ENCODE results near the gene LIME1.
A peak's percentile ranks its signal among the peaks of the same experiment; 100 is the strongest.

LIME1 gene

DNA sequence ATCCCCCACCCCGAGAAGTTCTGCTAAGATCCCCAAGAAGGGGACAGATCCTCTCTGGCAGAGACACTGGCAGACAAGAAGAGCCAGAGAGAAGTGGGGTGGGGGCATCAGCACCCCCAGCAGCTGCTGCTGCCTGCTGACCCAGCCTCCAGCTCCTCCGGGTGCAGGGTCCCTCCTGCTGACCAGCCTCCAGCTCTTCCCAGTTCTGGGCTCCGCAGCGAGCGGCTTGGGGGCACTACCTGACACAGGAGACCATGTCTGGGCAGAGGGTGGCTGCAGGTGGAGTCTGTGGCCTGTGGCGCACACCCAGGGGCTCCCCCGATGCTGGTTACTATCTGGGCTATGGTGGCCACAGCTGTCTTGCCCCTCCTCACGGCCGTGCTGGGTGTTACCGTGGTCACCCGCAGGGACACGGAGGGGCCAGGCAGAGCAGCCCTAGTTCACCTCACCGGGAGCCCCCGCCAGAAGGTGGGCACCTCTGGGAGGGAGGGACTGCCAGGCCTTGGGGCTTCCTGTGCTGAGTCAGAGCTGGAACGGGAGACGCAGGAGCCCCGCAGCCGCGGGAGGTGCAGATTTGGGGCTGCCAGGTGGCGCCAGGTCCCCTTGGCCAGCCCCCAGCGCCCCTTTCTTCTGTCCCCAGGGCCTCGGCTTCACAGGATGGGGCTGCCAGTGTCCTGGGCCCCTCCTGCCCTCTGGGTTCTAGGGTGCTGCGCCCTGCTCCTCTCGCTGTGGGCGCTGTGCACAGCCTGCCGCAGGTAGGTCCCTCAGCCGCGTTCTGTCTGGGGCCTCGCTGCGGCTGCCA lies 630 bp downstream of the LIME1 start:
- peak; percentile 70 for FAIRE-seq
- DNase-seq (ENCODE audit: insufficient read length, low spot score) = no peak

DNA sequence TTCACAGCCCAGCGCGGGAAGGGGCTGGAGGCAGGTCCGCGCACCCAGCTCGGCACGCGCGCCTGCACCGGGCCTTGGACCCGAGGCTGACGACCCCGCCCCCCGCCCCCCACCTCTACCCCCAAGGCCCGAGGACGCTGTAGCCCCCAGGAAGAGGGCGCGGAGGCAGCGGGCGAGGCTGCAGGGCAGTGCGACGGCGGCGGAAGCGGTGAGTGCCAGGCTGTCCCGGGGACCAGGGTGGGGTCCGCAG lies 1.2 kb downstream of the LIME1 start:
- FAIRE-seq (no peak), DNase-seq (ENCODE audit: insufficient read length, low spot score) (no peak)

DNA sequence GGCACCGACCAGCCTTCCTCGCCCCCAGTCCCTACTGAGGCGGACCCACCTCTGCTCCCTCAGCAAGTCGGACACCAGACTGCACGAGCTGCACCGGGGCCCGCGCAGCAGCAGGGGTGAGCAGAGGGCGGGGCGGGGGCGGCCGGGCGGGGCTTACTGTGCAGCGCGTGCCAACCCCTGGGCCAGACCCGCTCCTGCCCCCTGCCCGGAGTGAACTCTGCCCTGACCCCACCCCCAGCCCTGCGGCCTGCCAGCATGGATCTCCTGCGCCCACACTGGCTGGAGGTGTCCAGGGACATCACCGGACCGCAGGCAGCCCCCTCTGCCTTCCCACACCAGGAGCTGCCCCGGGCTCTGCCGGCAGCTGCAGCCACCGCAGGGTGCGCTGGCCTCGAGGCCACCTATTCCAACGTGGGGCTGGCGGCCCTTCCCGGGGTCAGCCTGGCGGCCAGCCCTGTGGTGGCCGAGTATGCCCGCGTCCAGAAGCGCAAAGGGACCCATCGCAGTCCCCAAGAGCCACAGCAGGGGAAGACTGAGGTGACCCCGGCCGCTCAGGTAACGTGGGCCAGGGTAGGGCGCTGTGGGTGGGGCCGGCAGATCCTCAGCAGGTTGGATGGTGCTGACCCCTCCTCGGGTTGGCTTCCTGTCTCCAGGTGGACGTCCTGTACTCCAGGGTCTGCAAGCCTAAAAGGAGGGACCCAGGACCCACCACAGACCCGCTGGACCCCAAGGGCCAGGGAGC lies 1.7 kb downstream of the LIME1 start:
- DNase-seq (ENCODE audit: insufficient read length, low spot score) = no peak
- peak; percentile 26 for FAIRE-seq

DNA sequence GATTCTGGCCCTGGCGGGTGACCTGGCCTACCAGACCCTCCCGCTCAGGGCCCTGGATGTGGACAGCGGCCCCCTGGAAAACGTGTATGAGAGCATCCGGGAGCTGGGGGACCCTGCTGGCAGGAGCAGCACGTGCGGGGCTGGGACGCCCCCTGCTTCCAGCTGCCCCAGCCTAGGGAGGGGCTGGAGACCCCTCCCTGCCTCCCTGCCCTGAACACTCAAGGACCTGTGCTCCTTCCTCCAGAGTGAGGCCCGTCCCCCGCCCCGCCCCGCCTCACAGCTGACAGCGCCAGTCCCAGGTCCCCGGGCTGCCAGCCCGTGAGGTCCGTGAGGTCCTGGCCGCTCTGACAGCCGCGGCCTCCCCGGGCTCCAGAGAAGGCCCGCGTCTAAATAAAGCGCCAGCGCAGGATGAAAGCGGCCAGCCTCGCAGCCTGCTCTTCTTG lies 2.2 kb downstream of the LIME1 start:
- FAIRE-seq = no peak
- DNase-seq (ENCODE audit: insufficient read length, low spot score) = no peak

DNA sequence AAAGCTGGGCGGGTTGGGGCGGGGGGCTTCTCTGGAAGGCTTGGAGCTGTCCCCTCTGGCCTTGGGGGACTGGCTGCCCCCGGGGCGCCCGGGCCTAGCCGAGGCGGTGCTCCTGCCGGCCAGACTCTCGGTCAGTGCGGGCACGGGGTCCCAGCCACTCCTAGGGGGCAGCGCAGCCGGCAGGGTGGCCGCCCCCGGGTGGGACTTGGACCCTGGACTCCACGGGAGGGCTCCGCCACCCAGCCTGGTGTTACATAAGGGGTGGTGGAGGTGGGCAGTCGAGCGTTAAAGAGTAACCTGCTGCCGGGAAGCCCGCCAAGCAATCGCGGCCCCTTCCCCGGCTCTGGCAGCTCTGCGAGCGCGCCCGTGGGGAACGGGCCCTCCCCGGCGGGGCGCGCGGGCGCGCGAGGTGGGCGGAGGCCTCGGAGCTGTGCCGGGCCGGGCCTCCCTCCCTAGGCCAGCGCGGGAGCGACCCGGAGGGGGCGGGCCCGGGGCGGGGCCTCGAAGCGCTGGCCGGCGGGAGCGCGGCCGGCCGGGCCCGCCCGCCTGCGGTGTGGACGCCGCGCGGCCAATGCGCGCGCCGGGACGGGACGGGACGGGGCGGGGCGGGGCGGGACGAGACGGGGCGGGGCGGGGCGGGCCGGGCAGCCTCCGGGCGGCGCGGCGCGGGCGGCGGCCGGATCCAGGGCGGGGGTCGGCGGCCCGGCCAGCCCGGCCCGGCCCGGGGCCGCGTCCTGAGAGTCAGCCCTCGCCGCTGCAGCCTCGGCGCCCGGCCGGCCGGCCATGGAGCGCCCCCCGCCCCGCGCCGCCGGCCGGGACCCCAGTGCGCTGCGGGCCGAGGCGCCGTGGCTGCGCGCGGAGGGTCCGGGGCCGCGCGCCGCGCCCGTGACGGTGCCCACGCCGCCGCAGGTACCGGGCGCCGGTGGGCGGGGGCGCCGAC lies 2.9 kb downstream of the LIME1 start, which contains the start of gene SLC2A4RG:
Gene SLC2A4RG (plus strand): TSS at position 647 of the 940 bp plus-strand sequence. CDS start 137 bp downstream, at position 784.
- no peak for FAIRE-seq
- DNase-seq (ENCODE audit: insufficient read length, low spot score) = peak; percentile 99

DNA sequence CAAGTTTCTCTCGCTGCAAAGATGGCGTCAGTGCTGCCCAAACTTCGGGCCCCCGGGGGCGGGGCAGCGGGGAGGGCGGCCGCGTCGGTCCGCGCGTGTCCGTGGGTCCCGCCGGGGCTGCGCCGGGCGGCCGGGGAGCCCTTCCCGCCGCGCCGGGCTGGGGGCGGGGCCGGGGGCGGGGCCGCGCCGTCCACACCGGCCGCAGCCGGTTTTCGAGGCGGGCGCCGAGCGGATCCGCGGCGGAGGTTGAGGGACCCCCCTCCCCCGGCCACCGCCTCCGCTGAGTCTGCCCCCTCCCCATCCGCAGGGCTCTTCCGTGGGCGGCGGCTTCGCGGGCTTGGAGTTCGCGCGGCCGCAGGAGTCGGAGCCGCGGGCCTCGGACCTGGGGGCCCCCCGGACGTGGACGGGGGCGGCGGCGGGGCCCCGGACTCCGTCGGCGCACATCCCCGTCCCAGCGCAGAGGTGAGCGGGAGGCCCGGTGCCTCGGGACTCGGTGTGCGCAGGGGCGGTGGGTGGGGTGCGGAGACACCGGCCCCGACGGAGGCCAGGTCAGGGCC lies 3.7 kb downstream of the LIME1 start:
- FAIRE-seq = no peak

DNA sequence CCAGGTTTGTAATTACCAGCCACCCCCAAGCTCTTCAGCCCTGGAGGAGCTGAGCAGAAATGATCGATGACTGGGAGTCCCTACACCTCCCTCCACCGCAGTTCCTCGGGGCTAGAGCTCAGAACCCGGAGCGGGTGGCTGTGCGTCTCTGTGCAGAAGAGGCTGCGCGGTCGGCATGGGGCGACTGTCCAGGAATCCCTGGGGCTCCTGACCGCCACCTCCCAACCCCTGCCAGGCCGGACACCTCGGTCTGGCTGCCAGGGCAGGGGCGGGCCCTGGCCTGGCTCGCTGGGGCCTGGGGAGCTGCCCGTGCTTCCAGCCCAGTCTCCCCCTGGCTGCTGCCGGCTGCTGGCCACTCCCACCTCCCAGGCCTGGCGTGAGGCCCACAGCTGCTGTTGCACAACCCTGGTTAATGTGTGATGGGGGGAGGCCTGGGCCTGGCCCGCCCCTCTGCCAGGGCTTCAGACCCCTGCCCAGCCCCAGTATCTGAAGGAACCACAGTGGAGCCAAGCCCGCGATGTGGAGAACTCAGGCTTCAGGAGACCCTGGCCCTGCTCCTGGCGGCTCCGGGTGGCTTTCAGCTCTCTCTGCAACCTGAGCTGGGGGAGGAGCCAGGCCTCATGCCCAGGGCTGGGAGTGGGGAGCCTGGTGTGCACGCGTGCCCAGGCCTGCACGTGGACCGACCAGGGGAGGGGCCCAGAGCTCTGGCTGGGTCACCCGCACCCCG lies 4.3 kb downstream of the LIME1 start:
- DNase-seq (ENCODE audit: insufficient read length, low spot score) (peak; percentile 100), FAIRE-seq (peak; percentile 99)

More for the DNA sequence above, 3.7 kb downstream of the LIME1 start:
- peak; percentile 78 for DNase-seq (ENCODE audit: insufficient read length, low spot score)

DNA sequence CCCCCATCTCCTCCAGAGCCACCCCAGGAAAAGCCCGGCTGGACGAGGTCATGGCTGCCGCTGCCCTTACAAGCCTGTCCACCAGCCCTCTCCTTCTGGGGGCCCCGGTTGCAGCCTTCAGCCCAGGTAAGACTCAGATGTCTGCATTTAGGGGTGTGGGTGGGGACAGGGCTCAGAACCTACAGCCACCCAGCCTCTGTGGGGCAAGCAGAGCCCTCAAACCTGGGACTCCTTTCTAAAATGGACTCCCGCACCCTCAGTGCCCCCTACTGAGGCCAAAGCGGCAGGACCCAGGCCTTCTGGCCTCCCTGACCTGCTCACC lies 4.9 kb downstream of the LIME1 start:
- no peak for FAIRE-seq
- no peak for DNase-seq (ENCODE audit: insufficient read length, low spot score)

DNA sequence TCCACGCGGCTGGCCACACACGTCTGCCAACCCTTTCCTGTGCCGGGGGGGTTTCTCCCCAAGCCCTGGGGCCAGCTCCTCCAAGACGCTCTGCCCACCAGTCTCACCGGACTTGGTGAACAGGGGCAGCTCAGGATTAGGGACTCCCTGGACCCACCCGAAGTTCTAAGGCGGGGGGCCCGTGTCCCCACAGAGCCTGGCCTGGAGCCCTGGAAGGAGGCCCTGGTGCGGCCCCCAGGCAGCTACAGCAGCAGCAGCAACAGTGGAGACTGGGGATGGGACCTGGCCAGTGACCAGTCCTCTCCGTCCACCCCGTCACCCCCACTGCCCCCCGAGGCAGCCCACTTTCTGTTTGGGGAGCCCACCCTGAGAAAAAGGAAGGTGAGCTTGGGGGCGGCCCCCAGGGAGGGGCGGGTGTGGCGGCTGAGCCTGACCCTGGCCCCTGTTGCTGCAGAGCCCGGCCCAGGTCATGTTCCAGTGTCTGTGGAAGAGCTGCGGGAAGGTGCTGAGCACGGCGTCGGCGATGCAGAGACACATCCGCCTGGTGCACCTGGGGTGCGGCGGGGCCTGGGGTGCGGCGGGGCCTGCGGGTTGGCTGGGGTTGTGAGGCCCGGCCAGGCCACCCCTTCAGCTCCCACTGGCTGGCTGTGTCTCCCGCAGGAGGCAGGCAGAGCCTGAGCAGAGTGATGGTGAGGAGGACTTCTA lies 5.4 kb downstream of the LIME1 start:
- DNase-seq (ENCODE audit: insufficient read length, low spot score) = no peak
- peak; percentile 65 for FAIRE-seq

DNA sequence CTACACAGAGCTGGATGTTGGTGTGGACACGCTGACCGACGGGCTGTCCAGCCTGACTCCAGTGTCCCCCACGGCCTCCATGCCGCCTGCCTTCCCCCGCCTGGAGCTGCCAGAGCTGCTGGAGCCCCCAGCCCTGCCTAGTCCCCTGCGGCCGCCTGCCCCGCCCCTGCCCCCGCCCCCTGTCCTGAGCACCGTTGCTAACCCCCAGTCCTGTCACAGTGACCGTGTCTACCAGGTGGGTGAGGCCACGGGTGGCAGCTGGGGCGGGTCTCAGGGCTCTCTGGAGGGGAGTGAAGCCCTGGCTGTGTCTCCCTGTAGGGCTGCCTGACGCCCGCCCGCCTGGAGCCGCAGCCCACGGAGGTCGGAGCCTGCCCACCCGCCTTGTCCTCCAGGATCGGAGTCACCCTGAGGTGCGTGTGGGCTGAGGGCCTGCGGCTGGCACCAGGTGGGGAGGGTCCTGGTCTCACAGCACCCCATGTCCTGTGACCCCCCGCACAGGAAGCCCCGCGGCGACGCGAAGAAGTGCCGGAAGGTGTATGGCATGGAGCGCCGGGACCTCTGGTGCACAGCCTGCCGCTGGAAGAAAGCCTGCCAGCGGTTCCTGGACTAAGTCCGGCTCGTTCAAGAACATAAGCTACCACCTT lies 6.0 kb downstream of the LIME1 start:
- DNase-seq (ENCODE audit: insufficient read length, low spot score) (no peak), FAIRE-seq (peak; percentile 51)

DNA sequence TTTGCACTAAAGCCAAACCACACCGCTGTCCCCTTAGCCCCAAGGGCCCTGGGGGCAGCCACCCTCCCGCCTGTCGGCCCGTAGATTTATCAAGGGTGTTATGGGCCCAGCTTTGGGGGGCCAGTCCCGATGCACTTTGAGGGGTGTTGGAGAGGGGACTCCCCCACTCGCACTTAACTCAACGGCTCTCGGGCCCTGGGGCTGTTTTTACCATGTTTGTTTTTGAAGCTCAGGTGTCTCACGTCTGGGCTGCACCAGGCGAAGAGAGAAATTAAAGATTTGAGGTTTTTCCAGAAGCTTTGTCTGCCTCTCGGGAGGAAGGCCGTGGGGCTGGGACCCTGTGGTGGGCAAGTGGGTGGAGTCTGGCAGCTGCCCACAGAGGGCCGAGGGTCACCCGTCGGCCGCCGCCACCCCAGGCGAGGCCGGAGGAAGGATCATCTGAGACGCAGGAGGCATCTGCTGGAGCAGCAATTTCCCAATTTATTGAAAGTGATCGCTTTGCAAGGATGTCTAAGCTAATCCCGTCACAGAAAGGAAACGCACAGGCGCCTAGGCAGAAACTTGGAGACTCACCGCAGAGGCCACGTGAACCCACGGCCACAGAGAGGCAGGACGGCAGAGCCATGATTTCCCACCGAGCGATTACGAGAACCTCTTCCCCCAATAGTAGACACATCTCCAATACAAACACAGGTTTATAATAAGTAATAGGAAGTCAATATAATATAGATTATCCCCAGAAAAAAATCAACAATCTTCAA lies 6.9 kb downstream of the LIME1 start:
- DNase-seq (ENCODE audit: insufficient read length, low spot score) (no peak), FAIRE-seq (peak; percentile 20)

DNA sequence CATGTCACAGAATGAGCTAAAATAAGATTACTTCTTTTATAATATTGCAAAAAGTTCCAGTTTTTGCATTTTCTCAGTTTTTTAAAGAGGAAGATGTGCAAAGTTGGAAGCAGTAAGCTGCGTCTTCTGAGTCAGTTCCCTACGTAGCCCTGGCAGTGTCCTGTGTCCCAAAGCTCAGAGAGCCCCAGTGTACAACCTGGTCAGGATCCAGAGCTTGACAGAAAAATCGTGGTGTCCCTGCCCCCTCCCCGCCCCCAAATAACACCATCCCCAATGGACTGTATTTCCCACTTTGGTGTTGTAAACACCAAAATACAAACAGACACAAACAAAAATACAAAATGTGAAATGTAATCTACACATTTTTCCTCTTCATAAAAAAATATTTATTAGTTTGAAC lies 7.7 kb downstream of the LIME1 start:
- no peak for FAIRE-seq
- DNase-seq (ENCODE audit: insufficient read length, low spot score) = no peak

DNA sequence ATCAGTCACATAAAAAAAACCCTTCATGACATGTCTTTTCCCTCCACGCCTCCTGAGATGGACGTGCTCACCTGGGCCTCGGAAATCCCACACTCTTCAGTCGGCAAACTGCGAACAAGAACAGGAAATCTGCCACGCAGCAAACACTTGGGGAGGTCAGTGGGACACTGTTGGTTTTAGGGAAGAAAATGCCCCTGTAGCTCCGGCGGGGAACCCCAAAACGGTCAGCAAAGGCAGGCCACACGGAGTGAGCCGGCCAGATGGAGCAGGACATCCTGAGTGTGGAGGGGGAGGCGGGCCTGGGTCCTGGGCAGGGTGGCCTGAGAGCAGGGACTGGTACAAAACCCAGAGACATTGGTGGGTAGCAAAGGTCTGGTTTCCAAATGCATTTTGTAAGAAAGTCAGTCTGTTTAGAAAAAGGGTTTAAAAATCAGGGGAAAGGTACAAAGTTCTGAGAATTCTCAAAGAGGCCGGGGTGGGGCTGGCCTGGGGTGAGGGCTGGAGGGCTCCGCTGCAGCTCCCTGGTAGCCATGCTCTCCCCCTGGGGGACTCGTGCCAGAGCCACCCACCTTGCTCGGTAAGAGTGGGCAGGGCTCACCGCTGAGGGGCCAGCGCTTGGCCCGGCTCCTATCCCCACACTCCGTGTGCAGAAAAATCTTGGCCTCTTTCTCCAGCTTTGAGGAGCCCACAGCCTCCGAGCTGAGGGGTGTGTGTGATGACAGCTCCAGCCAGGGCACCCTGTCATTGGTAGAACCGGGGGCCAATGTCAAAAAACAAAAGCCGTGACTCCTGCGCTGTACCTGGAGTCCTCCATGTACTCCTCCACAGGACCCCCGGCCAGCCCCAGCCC lies 8.3 kb downstream of the LIME1 start:
- DNase-seq (ENCODE audit: insufficient read length, low spot score) (no peak), FAIRE-seq (peak; percentile 20)

DNA sequence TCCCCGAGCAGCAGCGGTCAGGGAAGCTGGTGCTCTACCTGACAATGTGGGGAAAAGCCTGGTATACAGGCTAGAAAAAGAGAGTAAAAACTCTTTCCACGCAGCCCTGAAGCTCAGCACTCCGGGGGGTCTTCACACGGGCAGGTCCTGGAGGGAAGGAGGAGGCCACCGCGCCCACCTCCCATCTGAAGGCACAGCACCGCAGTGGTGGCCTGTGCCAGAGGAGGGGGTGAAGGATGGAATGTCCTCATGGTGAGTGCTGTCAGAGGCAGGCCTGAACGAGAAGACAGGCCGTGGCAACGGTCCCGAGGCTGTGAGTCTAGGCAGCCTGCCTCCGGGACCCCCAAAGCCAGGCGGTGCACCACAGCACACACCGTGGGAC lies 9.0 kb downstream of the LIME1 start:
- DNase-seq (ENCODE audit: insufficient read length, low spot score) = no peak
- peak; percentile 76 for FAIRE-seq

DNA sequence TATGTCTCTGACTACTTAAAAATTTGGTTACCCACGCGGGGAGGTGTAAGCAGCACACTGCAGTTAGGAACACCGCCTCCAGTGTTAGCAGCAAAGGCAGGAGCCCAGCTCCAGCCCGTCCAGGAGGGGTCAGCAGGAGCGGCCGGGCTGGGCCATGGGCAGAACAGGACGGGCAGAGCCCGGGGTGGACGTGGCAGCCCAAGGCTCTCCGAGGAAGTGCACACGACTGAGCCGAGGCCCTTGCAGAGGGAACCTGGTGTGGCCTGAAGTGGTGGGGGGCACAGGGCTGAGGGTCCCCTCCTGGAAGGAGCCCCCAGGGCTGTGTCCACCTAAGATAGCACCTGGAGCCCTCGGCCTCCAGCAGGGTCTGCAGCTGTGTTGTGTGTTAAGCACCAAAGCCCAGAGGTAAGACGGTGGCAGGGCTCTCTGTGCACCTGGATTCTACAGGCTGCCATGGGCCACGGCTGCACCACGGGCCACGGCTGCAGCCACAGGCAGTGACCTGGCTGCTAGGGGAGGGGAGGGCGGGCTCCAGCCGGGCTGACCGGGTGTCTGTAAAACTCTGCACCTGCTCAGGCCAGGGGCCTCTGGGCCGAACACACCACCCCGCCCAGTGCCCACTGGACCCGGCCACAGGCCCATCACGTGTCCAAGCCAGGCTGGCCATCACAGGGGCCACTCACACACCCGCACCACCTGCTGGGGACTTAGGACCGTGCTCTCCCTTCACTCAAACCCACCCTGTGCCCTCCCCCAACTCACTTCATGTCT lies 9.7 kb downstream of the LIME1 start:
- DNase-seq (ENCODE audit: insufficient read length, low spot score) = no peak
- peak; percentile 62 for FAIRE-seq

DNA sequence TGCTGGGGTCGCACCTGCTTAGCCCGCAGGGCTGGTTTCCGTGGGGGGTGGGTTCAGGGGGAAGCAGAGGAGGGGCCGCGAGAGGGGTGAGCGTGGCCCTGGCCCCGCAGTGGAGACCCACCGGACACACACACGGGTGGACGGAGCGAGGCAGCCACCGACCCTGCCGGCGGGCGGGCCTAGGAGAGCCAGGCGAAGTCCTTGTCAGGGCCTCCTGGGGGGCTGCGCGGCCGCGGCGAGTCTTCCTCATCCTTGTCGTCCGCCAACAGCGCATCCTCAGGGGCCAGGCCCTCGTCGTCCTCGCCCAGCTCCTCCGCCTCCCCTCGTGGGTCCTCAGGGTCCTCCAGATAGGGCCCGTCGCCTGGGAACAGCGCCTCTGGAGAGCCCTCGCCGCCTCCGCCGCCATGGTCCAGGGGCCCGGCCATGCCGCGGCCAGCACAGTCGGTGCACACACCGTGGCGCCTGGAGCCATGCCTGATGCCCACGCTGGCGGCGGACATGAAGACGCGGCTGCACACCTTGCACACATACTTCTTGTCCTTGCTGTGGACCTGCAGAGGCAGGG lies 10.4 kb downstream of the LIME1 start:
- no peak for DNase-seq (ENCODE audit: insufficient read length, low spot score)
- FAIRE-seq = peak; percentile 31
